ENCODE measurements around the gene TRIM44. TPM values are rescaled to one million over a fixed set of nuclear protein-coding genes. Genes with fewer than 3 reads are reported as not detected.
A peak's percentile ranks its signal among the peaks of the same experiment; 100 is the strongest.

The TRIM44 gene
- total RNA-seq, 2 donors from 2014 or later, result 22.1 to 35.4 TPM

GRCh38 chr11:35809561-35809960, 147.0 kb downstream of the TRIM44 start:
- no peak for TF ChIP-seq CTCF (IDR thresholded peaks at IDR 0.05)
- Histone ChIP-seq H3K4me3 (no peak overlapping the region), H3K9me3 (no peaks in the 10 kb centered on the region), H3K4me1 (peaks cover 0 to 32% of the 10 kb centered on the region in 2 donors), H3K27ac (no peak overlapping the region), H3K27me3 (no peaks in the 10 kb centered on the region), H3K36me3 (no peaks in the 10 kb centered on the region)
- no peak for DNase-seq (ENCODE audit: low spot score)

GRCh38 chr11:35810045-35810645, 147.6 kb downstream of the TRIM44 start:
- TF ChIP-seq CTCF (IDR thresholded peaks at IDR 0.05), result no peak
- Histone ChIP-seq H3K4me1 (peaks cover 0 to 34% of the 10 kb centered on the region in 2 donors), H3K9me3 (no peaks in the 10 kb centered on the region)

GRCh38 chr11:35811783-35812182, 149.2 kb downstream of the TRIM44 start:
- Histone ChIP-seq H3K9me3 (no peaks in the 10 kb centered on the region), H3K4me1 (peaks cover 0 to 42% of the 10 kb centered on the region in 2 donors), H3K27ac (no peak overlapping the region), H3K27me3 (no peaks in the 10 kb centered on the region), H3K36me3 (no peaks in the 10 kb centered on the region), H3K4me3 (no peak overlapping the region)
- no peak for DNase-seq (ENCODE audit: low spot score)
- peak in 1 of 2 donors; percentile 7 for TF ChIP-seq CTCF (IDR thresholded peaks at IDR 0.05)

More at GRCh38 chr11:35810045-35810645, 147.6 kb downstream of the TRIM44 start:
- no peak for DNase-seq (ENCODE audit: low spot score)
- Histone ChIP-seq H3K4me3 (no peak overlapping the region), H3K36me3 (no peaks in the 10 kb centered on the region), H3K27ac (no peak overlapping the region), H3K27me3 (no peaks in the 10 kb centered on the region)

GRCh38 chr11:35812828-35813227, 150.3 kb downstream of the TRIM44 start:
- peaks cover 0 to 42% of the 10 kb centered on the region in 2 donors for H3K4me1 ChIP-seq
- DNase-seq (ENCODE audit: low spot score), result no peak
- H3K9me3 ChIP-seq, result no peaks in the 10 kb centered on the region
- no peaks in the 10 kb centered on the region for H3K36me3 ChIP-seq
- H3K27me3 ChIP-seq, result no peaks in the 10 kb centered on the region
- H3K4me3 ChIP-seq, result no peak overlapping the region
- TF ChIP-seq CTCF (IDR thresholded peaks at IDR 0.05), result no peak
- peak overlapping the region; percentile 23 for H3K27ac ChIP-seq

GRCh38 chr11:35814081-35814695, 151.6 kb downstream of the TRIM44 start:
- Histone ChIP-seq H3K27me3 (no peaks in the 10 kb centered on the region), H3K4me1 (peaks cover 0 to 42% of the 10 kb centered on the region in 2 donors), H3K27ac (no peak overlapping the region), H3K9me3 (no peaks in the 10 kb centered on the region), H3K36me3 (no peaks in the 10 kb centered on the region), H3K4me3 (no peak overlapping the region)
- no peak for TF ChIP-seq CTCF (IDR thresholded peaks at IDR 0.05)
- DNase-seq (ENCODE audit: low spot score), result no peak
